Pulmonary artery endothelial cell (primary cell): ENCODE data around the gene COL24A1. TPM values are rescaled to one million over a fixed set of nuclear protein-coding genes. Genes with fewer than 3 reads are reported as not detected.

Experiments
- DNase-seq: peaks from one replicate; pipeline ENCODE4 v3.0.0-alpha.2; 2011; ENCODE audit warnings: low read depth, low spot score
- total RNA-seq: library from RNA; depleted of rRNA; stranded (reverse); fragments of >200 nt; gene quantifications from 2 replicates; pipeline ENCODE4 v1.2.3, GENCODE V29; 2014

COL24A1 gene
- total RNA-seq = 0.07 TPM in 2 replicates

- DNase-seq = no peak
Measured at GRCh38 chr1:86156566-86157455, at the start of gene COL24A1. TSS of gene COL24A1 (minus strand) at chr1:86156772. CDS start at chr1:86156396, 376 bp downstream.

- DNase-seq = no peak
Measured at GRCh38 chr1:86205741-86206140, 49.2 kb upstream of the COL24A1 start.

GRCh38 chr1:86202552-86203340 is 46.2 kb upstream of the COL24A1 start:
- no peak for DNase-seq

- no peak for DNase-seq
Measured at GRCh38 chr1:86201311-86201710, 44.7 kb upstream of the COL24A1 start.

GRCh38 chr1:86200901-86201300 is 44.3 kb upstream of the COL24A1 start:
- no peak for DNase-seq

- DNase-seq = no peak
Measured at GRCh38 chr1:86197206-86197855, 40.8 kb upstream of the COL24A1 start.

GRCh38 chr1:86195281-86195680 is 38.7 kb upstream of the COL24A1 start:
- no peak for DNase-seq

GRCh38 chr1:86194491-86195034 is 38.0 kb upstream of the COL24A1 start:
- no peak for DNase-seq

- no peak for DNase-seq
Measured at GRCh38 chr1:86192417-86192816, 35.8 kb upstream of the COL24A1 start.

- no peak for DNase-seq
Measured at GRCh38 chr1:86191958-86192357, 35.4 kb upstream of the COL24A1 start.

GRCh38 chr1:86190873-86191272 is 34.3 kb upstream of the COL24A1 start:
- DNase-seq = no peak

GRCh38 chr1:86184426-86184825 is 27.9 kb upstream of the COL24A1 start:
- DNase-seq = no peak

- peak; percentile 7 for DNase-seq
Measured at GRCh38 chr1:86183810-86184209, 27.2 kb upstream of the COL24A1 start.

- DNase-seq = no peak
Measured at GRCh38 chr1:86176226-86176625, 19.7 kb upstream of the COL24A1 start.

GRCh38 chr1:86175756-86176155 is 19.2 kb upstream of the COL24A1 start:
- DNase-seq = peak; percentile 39

- no peak for DNase-seq
Measured at GRCh38 chr1:86169625-86170024, 13.1 kb upstream of the COL24A1 start.

- DNase-seq = no peak
Measured at GRCh38 chr1:86159800-86160199, 3.2 kb upstream of the COL24A1 start.

GRCh38 chr1:86155807-86156565 is 586 bp downstream of the COL24A1 start:
- no peak for DNase-seq

GRCh38 chr1:86155051-86155806 is 1.3 kb downstream of the COL24A1 start:
- no peak for DNase-seq

- DNase-seq = no peak
Measured at GRCh38 chr1:86154571-86155050, 2.0 kb downstream of the COL24A1 start.
